Sigmoid colon (tissue), 7 donors: ENCODE measurements around the gene EPOP. TPM values are rescaled to one million over a fixed set of nuclear protein-coding genes. Genes with fewer than 3 reads are reported as not detected.
A peak's percentile ranks its signal among the peaks of the same experiment; 100 is the strongest.

Experiments used
- DNase-seq: peaks from one replicate; pipeline ENCODE4 v3.0.0-alpha.2; 2019
- H3K27ac ChIP-seq, 4 donors: fragments of 200-600 bp; sonication (generic); one replicate each; pipeline ENCODE4 v1.5.1; 2016 to 2019; ENCODE audit warnings: mild to moderate bottlenecking in 1 of 4
- H3K27me3 ChIP-seq, 3 donors: fragments of 200-600 bp; sonication (generic); one replicate each; pipeline ENCODE4 v1.5.1; 2019; ENCODE audit warnings: mild to moderate bottlenecking in 1 of 3
- H3K36me3 ChIP-seq, 4 donors: fragments of 200-600 bp; sonication (generic); one replicate each; pipeline ENCODE4 v1.5.1; 2016 to 2019
- H3K4me1 ChIP-seq, 4 donors: fragments of 200-600 bp; sonication (generic); one replicate each; pipeline ENCODE4 v1.5.1; 2017 to 2019
- H3K4me3 ChIP-seq, 4 donors: fragments of 200-600 bp; sonication (generic); one replicate each; pipeline ENCODE4 v1.5.1; 2017 to 2019; ENCODE audit warnings: mild to moderate bottlenecking in 2 of 4, moderate library complexity in 1 of 4
- H3K9me3 ChIP-seq, 4 donors: fragments of 200-600 bp in 3 of 4; sonication (generic) in 3 of 4; one replicate each; pipeline versions ENCODE4 v1.5.1 to v1.6.1; 2013 to 2019
- CTCF ChIP-seq, 4 experiments: fragments of 450-650 bp in 3 of 4; fragments of 200-600 bp in 1 of 4; IDR thresholded peaks; one replicate each; pipeline ENCODE4 v1.5.1; 2016 to 2019; ENCODE audit warnings: antibody characterized with exemption in 4 of 4, mild to moderate bottlenecking in 3 of 4, moderate library complexity in 2 of 4
- EP300 ChIP-seq, 4 donors: sonication (generic); formaldehyde crosslinking; IDR thresholded peaks; one replicate each; pipeline ENCODE4 v1.6.1; 2017; ENCODE audit warnings: antibody characterized with exemption in 4 of 4
- POLR2A ChIP-seq, 2 donors: fragments of 450-650 bp; IDR thresholded peaks; one replicate each; pipeline ENCODE4 v1.6.1; 2016; ENCODE audit warnings: antibody characterized with exemption in 2 of 2, mild to moderate bottlenecking in 2 of 2, moderate library complexity in 2 of 2
- POLR2AphosphoS5 ChIP-seq, 4 donors: sonication (generic); formaldehyde crosslinking; IDR thresholded peaks; one replicate each; pipeline ENCODE4 v1.6.1; 2017; ENCODE audit warnings: antibody characterized with exemption in 4 of 4
- WGBS, 2 donors: extraction: QIAGEN DNeasy Blood & Tissue Kit; methylation state at CpG; one replicate each; pipeline ENCODE4 v1.1.7; 2013; 5-methylcytosine and 5-hydroxymethylcytosine counted together
- intact Hi-C: fragments of 100-400 bp; cut with DNase I; formaldehyde crosslinking; loops from one replicate; pipeline ENCODE4 v1.15.1; 2023
- polyA plus RNA-seq, 3 donors: library from polyadenylated mRNA; stranded (reverse); fragments of 200-250 nt; gene quantifications; one replicate each; pipeline ENCODE4 v1.2.3, GENCODE V29; 2013
- total RNA-seq, 4 donors: library from RNA; depleted of rRNA; stranded (reverse); fragments of >200 nt; gene quantifications; one replicate each; pipeline ENCODE4 v1.1.0, GENCODE V29; 2016
- donor health status: healthy with polysubstance abuse.
- donor health status: Bipolar disorder and iron deficiency.
- donor health status: healthy.

EPOP gene
- total and polyA plus RNA-seq, 7 donors, result 0.36 to 2.8 (median 2.0) TPM; not detected in 2

GRCh38 chr17:38697061-38697820 is 22.5 kb upstream of the EPOP start:
- Histone ChIP-seq H3K4me1 (peaks cover 0 to 32% (median 26%) of the 10 kb centered on the region in 4 donors), H3K36me3 (no peaks in the 10 kb centered on the region), H3K9me3 (no peaks in the 10 kb centered on the region), H3K27me3 (no peaks in the 10 kb centered on the region), H3K27ac (no peak overlapping the region), H3K4me3 (no peak overlapping the region)
- 79 to 82% methylated on average over 4 of the region's 4 CpGs for WGBS, 2 donors
- no peak for DNase-seq
- intact Hi-C loops, result no loop called here
- TF ChIP-seq CTCF (IDR thresholded peaks at IDR 0.05), result no peak
- no peak for TF ChIP-seq POLR2AphosphoS5 (IDR thresholded peaks at IDR 0.05)
- TF ChIP-seq EP300 (IDR thresholded peaks at IDR 0.05), result no peak
- TF ChIP-seq POLR2A (IDR thresholded peaks at IDR 0.05), result no peak

GRCh38 chr17:38693700-38694329 is 19.1 kb upstream of the EPOP start:
- no peaks in the 10 kb centered on the region for H3K9me3 ChIP-seq
- peak overlapping the region; percentile 79 to 96 (median 86) for H3K27ac ChIP-seq
- 40 to 66% methylated on average over 12 of the region's 12 CpGs for WGBS, 2 donors
- DNase-seq, result peak; percentile 99
- no peaks in the 10 kb centered on the region for H3K36me3 ChIP-seq
- no peaks in the 10 kb centered on the region for H3K27me3 ChIP-seq
- TF ChIP-seq EP300 (IDR thresholded peaks at IDR 0.05) (peak in 2 of 4 donors; percentile 9 to 82), POLR2A (IDR thresholded peaks at IDR 0.05) (peak in 1 of 2 donors; percentile 8), POLR2AphosphoS5 (IDR thresholded peaks at IDR 0.05) (peak; percentile 35 to 87 (median 74)), CTCF (IDR thresholded peaks at IDR 0.05) (no peak)
- H3K4me1 ChIP-seq, result peaks cover 0 to 25% (median 18%) of the 10 kb centered on the region in 4 donors
- intact Hi-C loops, result loop anchor here (2.0 to 5.0 kb wide), 2 partner anchors 17 to 38 kb away; partner anchors contain the start of gene CISD3
- no peak overlapping the region for H3K4me3 ChIP-seq

- no peak for TF ChIP-seq POLR2A (IDR thresholded peaks at IDR 0.05)
- TF ChIP-seq EP300 (IDR thresholded peaks at IDR 0.05), result no peak
- TF ChIP-seq POLR2AphosphoS5 (IDR thresholded peaks at IDR 0.05), result no peak
- TF ChIP-seq CTCF (IDR thresholded peaks at IDR 0.05), result no peak
- Histone ChIP-seq H3K4me1 (peaks cover 0 to 25% (median 18%) of the 10 kb centered on the region in 4 donors), H3K9me3 (no peaks in the 10 kb centered on the region), H3K4me3 (no peak overlapping the region), H3K27ac (peak overlapping the region in 2 of 4 donors; percentile 21 to 96), H3K36me3 (no peaks in the 10 kb centered on the region), H3K27me3 (no peaks in the 10 kb centered on the region)
- intact Hi-C loops, result loop anchor here (5.0 kb wide), 1 partner anchor 41 kb away; the partner anchor contains the start of gene CISD3
- DNase-seq, result no peak
- 85 to 90% methylated on average over 4 of the region's 4 CpGs for WGBS, 2 donors
These were observed 16.4 kb upstream of the EPOP start for GRCh38 chr17:38691154-38691553.

- TF ChIP-seq POLR2AphosphoS5 (IDR thresholded peaks at IDR 0.05) (no peak), POLR2A (IDR thresholded peaks at IDR 0.05) (no peak), CTCF (IDR thresholded peaks at IDR 0.05) (no peak), EP300 (IDR thresholded peaks at IDR 0.05) (no peak)
- H3K9me3 ChIP-seq, result no peaks in the 10 kb centered on the region
- no peak overlapping the region for H3K27ac ChIP-seq
- no peaks in the 10 kb centered on the region for H3K36me3 ChIP-seq
- 86 to 91% methylated on average over 4 of the region's 4 CpGs for WGBS, 2 donors
- H3K4me1 ChIP-seq, result peaks cover 0 to 25% (median 18%) of the 10 kb centered on the region in 4 donors
- intact Hi-C loops, result loop anchor here (5.0 kb wide), 1 partner anchor 42 kb away; the partner anchor contains the start of gene CISD3
- H3K27me3 ChIP-seq, result no peaks in the 10 kb centered on the region
- no peak overlapping the region for H3K4me3 ChIP-seq
- no peak for DNase-seq
These were observed 15.6 kb upstream of the EPOP start for GRCh38 chr17:38690386-38690785.
